K562 (cell line): ENCODE results near the gene METTL25. TPM values are rescaled to one million over a fixed set of nuclear protein-coding genes. Genes with fewer than 3 reads are reported as not detected.

ENCODE experiments used
- ATAC-seq: fragments of 200-7000 bp; cut with Tn5 transposase; 3 replicates; pipeline ENCODE4 v1.9.1; 2020; ENCODE audit warnings: moderate library complexity
- BruUV-seq: library from RNA; stranded (reverse); fragments of 400-500 nt; replicated peaks from 2 replicates; lab custom pipeline; 2021; lab: Mats Ljungman, UMichigan
- CTCF ChIA-PET: fragments of 300-600 bp; formaldehyde crosslinking; extraction: SDS; loops from one replicate; lab custom pipeline; 2021; ENCODE audit warnings: low intra/inter-chr PET ratio; lab: Yijun Ruan, JAX
- POLR2A ChIA-PET: fragments of 300-600, 350-650 bp; sonication (Branson Sonifier 250); formaldehyde crosslinking; extraction: SDS; loops from one replicate; lab custom pipeline; 2021; ENCODE audit warnings: antibody characterized with exemption, inconsistent platforms; lab: Yijun Ruan, JAX
- DNase-seq, 4 experiments: peaks; one replicate each; pipeline versions ENCODE4 v3.0.0 to v3.0.0-alpha.2; 2011 to 2018; ENCODE audit warnings: low spot score in 3 of 4, mixed read lengths in 3 of 4; ENCODE audit errors: extremely low read depth in 1 of 4
- FAIRE-seq: peaks from 2 replicates; lab custom pipeline; 2011; peaks lifted over from hg19 to GRCh38; lab: Jason Lieb, UNC
- H2AFZ ChIP-seq: 2 replicates; pipeline ENCODE4 v1.6.0; 2011; ENCODE audit warnings: low read depth, low read length, control low read depth, inconsistent platforms
- H3K27ac ChIP-seq: fragments of 200-600 bp; 3 replicates; pipeline ENCODE4 v1.8.0; 2011; ENCODE audit warnings: low read depth, mild to moderate bottlenecking, control low read depth, inconsistent platforms, low read length, moderate library complexity, mixed read lengths; ENCODE audit errors: extremely low read depth
- H3K27me3 ChIP-seq, 2 experiments: fragments of 300-600 bp in 1 of 2; 2 replicates in 1 of 2; 3 replicates in 1 of 2; pipeline versions ENCODE4 v1.6.0 to v1.8.0; 2011; ENCODE audit warnings: inconsistent platforms in 2 of 2, low read length in 2 of 2, mild to moderate bottlenecking in 1 of 2, mixed read lengths in 1 of 2, moderate library complexity in 1 of 2; ENCODE audit not compliant: control insufficient read depth in 2 of 2, insufficient read depth in 2 of 2
- H3K36me3 ChIP-seq: fragments of 300-600 bp; 3 replicates; pipeline ENCODE4 v1.8.0; 2011; ENCODE audit warnings: mild to moderate bottlenecking, low read length, inconsistent platforms; ENCODE audit not compliant: control insufficient read depth, insufficient read depth
- H3K4me1 ChIP-seq, 2 experiments: fragments of 200-600 bp in 1 of 2; replicated peaks in 1 of 2; 2 replicates in 1 of 2; 3 replicates in 1 of 2; pipeline versions ENCODE4 v1.5.1 to v1.8.0; 2011; ENCODE audit warnings: inconsistent platforms in 2 of 2, low read length in 2 of 2, mild to moderate bottlenecking in 1 of 2, mixed read lengths in 1 of 2, moderate library complexity in 1 of 2; ENCODE audit not compliant: control insufficient read depth in 2 of 2, insufficient read depth in 2 of 2
- H3K4me2 ChIP-seq: 2 replicates; pipeline ENCODE4 v1.6.1; 2011; ENCODE audit warnings: low read length, control low read depth, inconsistent platforms, mixed read lengths; ENCODE audit not compliant: insufficient read depth
- H3K4me3 ChIP-seq: fragments of 200-600 bp; sonication (generic), shearing (Covaris generic); 2 replicates; pipeline ENCODE4 v1.5.1; 2016; ENCODE audit warnings: control low read depth, inconsistent platforms
- H3K79me2 ChIP-seq: fragments of 200-600 bp; 3 replicates; pipeline ENCODE4 v1.8.0; 2011; ENCODE audit warnings: low read length, inconsistent platforms; ENCODE audit not compliant: control insufficient read depth, insufficient read depth
- H3K9ac ChIP-seq, 2 experiments: 2 replicates each; pipeline versions ENCODE4 v1.6.0 to v1.6.1; 2011; ENCODE audit warnings: low read depth in 2 of 2, low read length in 2 of 2, control low read depth in 1 of 2, inconsistent platforms in 1 of 2, mild to moderate bottlenecking in 1 of 2, mixed read lengths in 1 of 2; ENCODE audit not compliant: insufficient read depth in 1 of 2
- H3K9me1 ChIP-seq: one replicate; pipeline ENCODE4 v1.6.0; 2011; ENCODE audit warnings: inconsistent platforms, mild to moderate bottlenecking, low read length, moderate library complexity; ENCODE audit not compliant: control insufficient read depth, insufficient read depth
- H3K9me3 ChIP-seq: replicated peaks from 2 replicates; pipeline ENCODE4 v1.5.1; 2011; ENCODE audit warnings: low read depth, low read length, inconsistent platforms; ENCODE audit not compliant: control insufficient read depth, insufficient read depth
- H4K20me1 ChIP-seq: replicated peaks from 2 replicates; pipeline ENCODE4 v1.6.1; 2011; ENCODE audit warnings: low read length, inconsistent platforms, mixed read lengths; ENCODE audit not compliant: control insufficient read depth, insufficient read depth
- TEAD1 ChIP-seq, 2 experiments: fragments of 450-650 bp in 1 of 2; sonication (generic) in 1 of 2; formaldehyde crosslinking; IDR thresholded peaks; 2 replicates each; pipeline versions ENCODE4 v1.4.0 to v1.8.0; 2020 to 2022; ENCODE audit warnings: mild to moderate bottlenecking in 2 of 2, missing genetic modification reagents in 1 of 2
- ZNF57 ChIP-seq: fragments of 450-650 bp; formaldehyde crosslinking; IDR thresholded peaks from 2 replicates; pipeline ENCODE4 v1.4.0; 2020; ENCODE audit warnings: mild to moderate bottlenecking, moderate library complexity
- WGBS: fragments of 100-300 bp; shearing (Covaris generic); methylation state at CpG from one replicate; pipeline ENCODE4 v1.1.6; 2016; ENCODE audit warnings: low coverage, mixed read lengths; ENCODE audit not compliant: insufficient coverage; ENCODE audit errors: missing lambda C conversion rate; 5-methylcytosine and 5-hydroxymethylcytosine counted together
- in situ Hi-C: fragments of 300-500 bp; cut with MboI; formaldehyde crosslinking; loops from 4 replicates; pipeline ENCODE4 v1.15.0; 2018; ENCODE audit warnings: inconsistent platforms, mixed read lengths
- intact Hi-C: fragments of 100-400 bp; cut with micrococcal nuclease; formaldehyde crosslinking; loops from 2 replicates; pipeline ENCODE4 v1.14.2; 2022
- polyA plus RNA-seq, 8 experiments: library from polyadenylated mRNA; depleted of rRNA in 4 of 8; stranded (reverse) in 5 of 8; unstranded in 3 of 8; fragments of >200 nt; fragmentation: Nextera tagmentation in 2 of 8; fragmentation: Illumina TruSeq in 1 of 8; extraction: Ambion mirVana in 2 of 8; extraction: Trizol in 1 of 8; gene quantifications; 2 replicates each; pipeline versions ENCODE4 v1.2.1 to v1.2.3, GENCODE V29; 2011 to 2014; ENCODE audit warnings: inconsistent platforms in 1 of 8, missing spikeins in 1 of 8
- total RNA-seq, 7 experiments: library from RNA; depleted of rRNA in 6 of 7; stranded (reverse); fragments of >200 nt in 6 of 7; fragmentation: Illumina TruSeq in 2 of 7; extraction: Trizol in 2 of 7; gene quantifications; 2 replicates each; pipeline versions ENCODE4 v1.2.1 to v1.2.3, GENCODE V29; 2011 to 2021; ENCODE audit warnings: low replicate concordance in 1 of 7
- TF ChIP-seq, protein P1 (sequence below), 2 experiments: fragments of 150-350 bp in 1 of 2; IDR thresholded peaks; 2 replicates each; pipeline ENCODE4 v1.6.1; 2012 to 2016; ENCODE audit warnings: low read depth in 2 of 2, low read length in 2 of 2, mild to moderate bottlenecking in 1 of 2, moderate library complexity in 1 of 2
- TF ChIP-seq, protein P2 (sequence below): sonication (generic); IDR thresholded peaks from 2 replicates; pipeline ENCODE4 v1.6.1; 2016

METTL25 gene
- total and polyA plus RNA-seq, 9 of the 15 experiments (the other 6 are each of a cell fraction or from before 2014, with no cell fraction given), result 0.50 to 2.4 (median 1.9) TPM

DNA sequence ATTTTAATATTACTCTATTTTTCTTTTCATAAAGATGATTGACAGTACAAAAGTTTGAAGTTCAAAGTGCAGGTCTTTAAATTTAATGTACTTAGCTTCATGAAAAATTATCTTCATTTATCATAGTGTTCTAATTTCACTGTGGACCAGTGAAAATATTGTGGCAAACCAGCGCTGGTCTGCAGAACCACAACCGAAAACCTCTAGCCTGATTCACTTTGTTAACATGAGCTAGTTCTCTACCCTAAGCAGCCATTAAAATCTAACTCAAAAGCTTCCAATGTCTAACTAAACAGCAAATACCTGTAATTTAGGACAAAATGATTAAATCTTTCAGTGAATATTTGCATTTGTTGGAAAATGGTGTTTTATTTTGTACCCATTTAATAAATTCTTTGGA lies 167.3 kb downstream of the METTL25 start:
- ATAC-seq (no peak), FAIRE-seq (no peak), DNase-seq (no peak)
- Histone ChIP-seq H4K20me1 (no peaks in the 10 kb centered on the region), H3K4me3 (no peak overlapping the region), H3K79me2 (no peaks in the 10 kb centered on the region), H2AFZ (no peak overlapping the region), H3K36me3 (no peaks in the 10 kb centered on the region), H3K27ac (no peak overlapping the region), H3K9me1 (no peaks in the 10 kb centered on the region), H3K9me3 (no peaks in the 10 kb centered on the region), H3K4me2 (no peak overlapping the region), H3K4me1 (no peaks in the 10 kb centered on the region), H3K27me3 (no peaks in the 10 kb centered on the region), H3K9ac (no peak overlapping the region)
- ChIA-PET POLR2A (no interaction called here), CTCF (no interaction called here)
- 0% methylated on average over 2 of the region's 2 CpGs for WGBS
- in situ Hi-C loops (no loop called here), intact Hi-C loops (no loop called here)
- BruUV-seq, result no TSS peak
- TF ChIP-seq, protein P1, sequence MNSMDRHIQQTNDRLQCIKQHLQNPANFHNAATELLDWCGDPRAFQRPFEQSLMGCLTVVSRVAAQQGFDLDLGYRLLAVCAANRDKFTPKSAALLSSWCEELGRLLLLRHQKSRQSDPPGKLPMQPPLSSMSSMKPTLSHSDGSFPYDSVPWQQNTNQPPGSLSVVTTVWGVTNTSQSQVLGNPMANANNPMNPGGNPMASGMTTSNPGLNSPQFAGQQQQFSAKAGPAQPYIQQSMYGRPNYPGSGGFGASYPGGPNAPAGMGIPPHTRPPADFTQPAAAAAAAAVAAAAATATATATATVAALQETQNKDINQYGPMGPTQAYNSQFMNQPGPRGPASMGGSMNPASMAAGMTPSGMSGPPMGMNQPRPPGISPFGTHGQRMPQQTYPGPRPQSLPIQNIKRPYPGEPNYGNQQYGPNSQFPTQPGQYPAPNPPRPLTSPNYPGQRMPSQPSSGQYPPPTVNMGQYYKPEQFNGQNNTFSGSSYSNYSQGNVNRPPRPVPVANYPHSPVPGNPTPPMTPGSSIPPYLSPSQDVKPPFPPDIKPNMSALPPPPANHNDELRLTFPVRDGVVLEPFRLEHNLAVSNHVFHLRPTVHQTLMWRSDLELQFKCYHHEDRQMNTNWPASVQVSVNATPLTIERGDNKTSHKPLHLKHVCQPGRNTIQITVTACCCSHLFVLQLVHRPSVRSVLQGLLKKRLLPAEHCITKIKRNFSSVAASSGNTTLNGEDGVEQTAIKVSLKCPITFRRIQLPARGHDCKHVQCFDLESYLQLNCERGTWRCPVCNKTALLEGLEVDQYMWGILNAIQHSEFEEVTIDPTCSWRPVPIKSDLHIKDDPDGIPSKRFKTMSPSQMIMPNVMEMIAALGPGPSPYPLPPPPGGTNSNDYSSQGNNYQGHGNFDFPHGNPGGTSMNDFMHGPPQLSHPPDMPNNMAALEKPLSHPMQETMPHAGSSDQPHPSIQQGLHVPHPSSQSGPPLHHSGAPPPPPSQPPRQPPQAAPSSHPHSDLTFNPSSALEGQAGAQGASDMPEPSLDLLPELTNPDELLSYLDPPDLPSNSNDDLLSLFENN (IDR thresholded peaks at IDR 0.05; ENCODE audit: low read depth in 2 of 2, low read length in 2 of 2), result no peak
- TF ChIP-seq TEAD1 (CRISPR knock-in tag; IDR thresholded peaks at IDR 0.05) (no peak), ZNF57 (CRISPR knock-in tag) (no peak)
- TF ChIP-seq, protein P2, sequence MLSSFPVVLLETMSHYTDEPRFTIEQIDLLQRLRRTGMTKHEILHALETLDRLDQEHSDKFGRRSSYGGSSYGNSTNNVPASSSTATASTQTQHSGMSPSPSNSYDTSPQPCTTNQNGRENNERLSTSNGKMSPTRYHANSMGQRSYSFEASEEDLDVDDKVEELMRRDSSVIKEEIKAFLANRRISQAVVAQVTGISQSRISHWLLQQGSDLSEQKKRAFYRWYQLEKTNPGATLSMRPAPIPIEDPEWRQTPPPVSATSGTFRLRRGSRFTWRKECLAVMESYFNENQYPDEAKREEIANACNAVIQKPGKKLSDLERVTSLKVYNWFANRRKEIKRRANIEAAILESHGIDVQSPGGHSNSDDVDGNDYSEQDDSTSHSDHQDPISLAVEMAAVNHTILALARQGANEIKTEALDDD, result no peak
